Dermis blood vessel endothelial cell (primary cell): ENCODE measurements around the gene DVL1. TPM values are rescaled to one million over a fixed set of nuclear protein-coding genes. Genes with fewer than 3 reads are reported as not detected.
"Not testable (repeated sequence)": the region's sequence is repeated elsewhere in the genome, so short reads cannot be mapped to it uniquely, and the experiment has no call there.

Source experiments
- DNase-seq: peaks from one replicate; pipeline ENCODE4 v3.0.0; 2010
- total RNA-seq: library from RNA; depleted of rRNA; stranded (reverse); fragments of >200 nt; gene quantifications from 2 replicates; pipeline ENCODE4 v1.2.3, GENCODE V29; 2014

The DVL1 gene
- total RNA-seq, 1 donor from 2014 or later, result 54.6 TPM

GRCh38 chr1:1373051-1373814 lies 24.0 kb upstream of the DVL1 start:
- no peak for DNase-seq

DNA sequence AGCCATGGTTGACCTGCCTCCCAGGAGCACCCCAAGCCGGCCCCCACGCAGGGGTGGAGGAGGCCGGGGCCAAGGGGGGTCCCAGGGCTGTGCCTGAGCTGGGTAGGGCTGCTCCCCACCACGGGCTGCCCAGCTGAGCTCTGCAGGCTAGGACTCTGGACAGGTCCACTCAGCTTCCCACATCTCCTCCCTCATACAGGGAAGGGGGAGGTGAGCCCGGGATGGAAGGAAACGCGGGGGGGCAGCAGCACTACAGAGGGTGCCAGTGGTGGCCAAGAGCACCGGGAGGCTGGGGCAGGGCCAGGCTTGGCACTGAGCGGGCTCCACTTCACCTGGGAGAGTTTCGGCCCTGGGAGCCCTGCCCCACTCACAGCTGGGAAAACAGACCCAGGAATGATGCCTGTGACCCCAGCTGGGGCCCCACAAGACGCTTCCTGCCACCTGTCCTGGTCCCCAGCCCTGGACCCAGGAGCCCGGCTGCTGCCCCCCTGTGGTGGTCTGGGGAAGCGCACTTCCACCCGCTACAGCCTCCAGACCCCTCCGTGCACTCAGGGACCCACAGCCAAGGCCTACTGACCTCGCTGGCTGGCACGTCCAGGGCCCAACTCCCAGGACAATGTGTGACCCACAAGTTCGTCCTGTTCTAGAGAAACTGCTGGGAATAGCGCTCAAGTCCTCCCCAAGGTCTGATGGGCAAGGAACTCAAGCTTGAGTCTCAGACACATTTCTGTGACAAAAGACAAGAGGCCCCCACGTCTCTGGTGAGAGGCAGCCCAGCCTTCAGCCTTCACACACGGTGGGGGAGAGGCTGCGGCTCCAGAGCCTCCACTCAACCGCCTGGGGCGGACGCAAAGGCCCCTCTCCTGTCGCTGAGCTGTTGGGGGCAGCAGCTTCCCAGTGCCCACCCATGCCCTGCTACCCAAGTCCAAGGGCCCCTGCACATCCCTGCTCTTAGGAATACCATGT lies 22.8 kb upstream of the DVL1 start:
- DNase-seq, result peak; percentile 77

DNA sequence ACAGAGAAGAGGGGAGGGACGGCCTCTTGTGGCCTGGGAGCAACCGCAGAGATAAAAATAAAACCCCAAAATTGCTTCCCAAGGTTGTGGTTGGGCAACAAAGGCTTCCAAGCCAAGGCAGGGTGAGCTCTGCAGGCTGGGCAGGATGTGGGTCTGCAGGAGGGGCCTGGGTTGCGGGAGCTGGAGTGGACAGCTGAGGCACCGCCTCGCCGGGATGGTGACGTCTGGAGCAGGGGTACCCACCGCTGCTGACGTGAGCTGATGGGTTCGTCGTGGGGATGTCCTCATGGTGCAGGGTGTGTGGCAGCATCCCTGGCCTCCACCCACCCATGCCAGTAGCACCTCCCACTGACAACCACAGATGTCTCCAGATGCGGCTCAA lies 22.1 kb upstream of the DVL1 start:
- DNase-seq, result no peak

DNA sequence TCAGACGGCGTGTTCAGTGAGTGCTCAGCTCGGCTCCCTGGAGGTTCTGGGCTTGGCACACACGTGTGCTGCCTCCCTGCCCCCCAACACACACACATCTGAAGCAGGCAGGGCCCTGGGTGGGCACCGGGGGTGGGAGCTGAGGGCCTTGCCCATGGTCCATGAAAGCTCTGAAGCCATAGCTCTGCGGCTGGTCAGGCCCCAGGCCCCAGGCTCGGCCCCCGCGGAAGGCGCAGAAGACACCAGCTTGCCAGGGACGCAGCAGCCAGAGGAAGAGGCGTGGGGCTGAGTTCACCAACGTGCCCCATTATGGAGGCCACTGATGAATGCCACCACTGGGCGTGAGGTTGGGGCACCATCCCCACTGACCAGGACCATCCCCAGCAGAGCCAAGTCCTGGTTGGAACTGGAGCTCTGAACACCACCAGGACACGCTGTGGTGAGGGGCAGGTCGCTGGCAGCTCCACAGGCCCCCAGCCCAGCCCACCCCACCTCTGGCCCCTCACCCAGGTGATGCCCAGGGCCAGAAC lies 21.6 kb upstream of the DVL1 start:
- no peak for DNase-seq

GRCh38 chr1:1370094-1370493 lies 20.9 kb upstream of the DVL1 start:
- not testable (repeated sequence) for DNase-seq

DNA sequence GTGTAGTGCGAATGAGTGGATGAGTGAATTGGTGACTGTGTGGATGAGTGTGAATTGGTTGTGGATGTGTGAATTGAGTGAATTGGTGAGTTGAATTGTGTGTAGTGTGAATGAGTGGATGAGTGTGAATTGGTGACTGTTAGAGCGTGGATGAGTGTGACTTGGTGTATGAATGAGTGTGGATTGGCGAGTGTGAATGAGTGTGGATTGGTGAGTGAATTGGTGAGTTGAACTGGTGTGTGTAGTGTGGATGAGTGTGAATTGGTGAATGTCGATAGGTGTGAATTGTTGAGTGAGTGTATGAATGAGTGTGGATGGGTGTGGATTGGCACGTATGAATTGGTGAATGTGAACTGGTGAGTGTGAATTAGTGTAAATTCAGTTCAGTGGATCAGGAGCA lies 18.1 kb upstream of the DVL1 start:
- DNase-seq, result no peak

GRCh38 chr1:1366699-1367066 lies 17.5 kb upstream of the DVL1 start:
- no peak for DNase-seq

DNA sequence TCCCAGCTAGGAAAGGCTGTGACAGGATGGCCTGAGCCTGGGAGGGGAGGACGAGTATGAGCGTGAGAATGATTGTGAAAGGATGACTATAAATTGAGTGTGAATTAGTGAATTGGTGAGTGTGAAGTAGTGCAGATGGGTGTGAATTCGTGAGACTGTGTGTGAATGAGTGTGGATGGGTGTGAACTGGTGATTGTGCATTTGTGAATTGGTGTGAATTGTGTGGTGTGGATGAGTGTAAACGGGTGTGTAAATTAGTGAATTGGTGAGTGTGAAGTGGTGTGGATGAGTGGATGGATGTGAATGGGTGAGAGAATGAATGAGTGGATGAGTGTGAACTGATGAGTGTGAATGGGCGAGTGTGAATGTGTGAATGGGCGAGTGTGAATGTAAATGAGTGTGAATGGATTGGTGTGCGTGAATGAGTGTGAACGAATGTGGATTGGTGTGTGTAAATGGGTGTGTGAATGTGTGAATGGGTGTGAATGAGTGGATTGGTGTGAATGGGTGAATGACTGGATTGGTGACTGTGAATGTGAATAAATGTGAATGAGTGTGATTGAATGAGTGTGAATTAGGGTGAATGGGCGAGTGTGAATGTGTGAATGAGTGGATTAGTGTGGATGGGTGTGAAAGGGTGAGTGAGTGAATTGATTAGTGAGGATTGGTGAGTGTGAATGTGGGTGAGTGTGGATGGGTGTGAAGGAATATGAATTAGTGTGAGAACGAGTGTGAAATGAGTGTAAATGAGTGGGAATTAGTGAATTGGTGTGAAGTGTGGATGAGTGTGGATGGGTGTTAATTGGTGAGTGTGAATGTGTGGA lies 16.9 kb upstream of the DVL1 start:
- no peak for DNase-seq

GRCh38 chr1:1364266-1364665 lies 15.0 kb upstream of the DVL1 start:
- DNase-seq, result no peak

DNA sequence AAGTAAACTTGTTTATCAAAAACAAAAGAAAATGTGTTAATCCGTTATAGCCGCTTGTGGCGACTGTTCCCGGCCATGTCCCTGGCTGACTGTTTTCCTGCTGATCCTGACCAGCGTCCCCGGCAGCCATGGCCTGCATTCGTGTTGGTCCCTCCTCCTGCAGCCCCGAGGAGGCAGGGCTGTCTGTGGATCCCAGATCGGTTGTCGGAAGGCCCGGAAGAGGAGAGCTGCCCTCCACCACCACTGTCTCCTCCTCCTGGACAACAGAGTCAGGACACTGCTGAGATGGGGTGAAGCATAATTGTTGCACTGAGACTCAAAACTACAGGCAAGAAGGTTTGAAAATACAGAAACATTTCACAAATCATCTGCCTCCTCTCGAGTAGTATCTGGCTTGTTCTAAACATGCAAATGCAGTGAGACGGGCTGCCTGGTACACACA lies 12.8 kb upstream of the DVL1 start:
- peak; percentile 32 for DNase-seq

GRCh38 chr1:1361233-1361981 lies 12.2 kb upstream of the DVL1 start:
- DNase-seq, result no peak

DNA sequence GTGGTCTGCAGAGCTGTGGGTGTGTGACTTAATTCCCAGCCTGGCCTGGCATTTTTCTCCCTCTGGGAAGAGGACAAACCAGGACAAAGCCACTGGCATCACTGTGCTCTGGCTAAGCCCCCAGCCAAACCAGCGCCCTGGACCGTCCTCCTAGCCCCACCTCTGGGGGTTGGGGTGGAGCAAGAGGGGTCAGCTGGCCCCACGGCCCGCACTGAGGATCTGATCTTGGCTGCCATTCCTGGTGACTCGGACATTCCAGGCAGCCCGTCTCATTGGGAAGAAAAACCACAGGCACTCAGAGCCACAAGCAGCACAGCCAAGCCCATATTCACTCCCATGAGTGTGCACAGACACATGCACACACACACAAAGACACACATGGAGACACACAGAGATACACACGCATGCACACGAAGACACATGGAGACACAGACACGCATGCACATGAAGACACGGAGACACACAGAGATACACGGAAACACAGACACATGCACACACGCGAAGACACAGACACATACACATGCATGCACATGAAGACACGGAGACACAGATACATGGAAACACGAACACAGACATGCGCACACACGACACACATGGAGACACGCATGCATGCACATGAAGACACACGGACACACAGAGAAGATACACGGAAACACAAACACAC lies 11.4 kb upstream of the DVL1 start:
- no peak for DNase-seq

- DNase-seq, result no peak
Measured at GRCh38 chr1:1359664-1360468, 10.6 kb upstream of the DVL1 start.

DNA sequence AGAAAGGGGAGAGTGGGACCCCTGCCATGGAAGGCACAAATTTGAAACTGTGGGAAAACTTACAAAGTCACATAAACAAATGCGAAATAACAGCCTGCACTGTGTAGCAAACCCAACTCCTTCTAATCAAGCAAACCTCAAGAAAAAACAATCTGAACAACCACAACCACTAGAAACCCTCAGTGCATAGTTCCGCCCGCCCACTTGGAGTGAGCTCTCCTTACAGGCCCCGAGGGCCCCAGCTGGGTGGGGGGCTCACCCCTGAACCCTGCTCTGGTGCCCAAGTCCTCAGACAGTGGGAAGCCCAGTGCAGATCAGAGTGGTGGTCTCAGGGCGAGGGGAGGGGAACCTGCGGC lies 10.1 kb upstream of the DVL1 start:
- DNase-seq, result no peak

- no peak for DNase-seq
Measured at GRCh38 chr1:1358433-1359271, 9.4 kb upstream of the DVL1 start, which contains the start of gene MXRA8. Gene MXRA8 (minus strand): TSS chr1:1358555. CDS start chr1:1358504, 51 bp downstream.

GRCh38 chr1:1357871-1358432 lies 8.7 kb upstream of the DVL1 start:
- DNase-seq, result no peak

- no peak for DNase-seq
Measured at GRCh38 chr1:1356796-1357401, 7.7 kb upstream of the DVL1 start.

- no peak for DNase-seq
Measured at GRCh38 chr1:1356166-1356795, 7.1 kb upstream of the DVL1 start.
